H9 (cell line): Measurements from ENCODE around the gene COX5B. TPM values are rescaled to one million over a fixed set of nuclear protein-coding genes. Genes with fewer than 3 reads are reported as not detected.
A peak's percentile ranks its signal among the peaks of the same experiment; 100 is the strongest.

ENCODE experiments used
- DNase-seq: peaks from one replicate; pipeline ENCODE4 v3.0.0-alpha.2; 2017
- H2AFZ ChIP-seq: one replicate; pipeline ENCODE4 v1.6.1; 2013; ENCODE audit warnings: mild to moderate bottlenecking, low read length, control low read depth, moderate library complexity
- H2AK5ac ChIP-seq: 2 replicates; pipeline ENCODE4 v1.6.1; 2013; ENCODE audit warnings: low read length, control low read depth, mixed read lengths; ENCODE audit not compliant: insufficient read length
- H2BK120ac ChIP-seq: one replicate; pipeline ENCODE4 v1.6.1; 2013; ENCODE audit warnings: low read depth, mild to moderate bottlenecking, low read length, control low read depth, inconsistent platforms; ENCODE audit not compliant: poor library complexity, severe bottlenecking
- H2BK12ac ChIP-seq: 2 replicates; pipeline ENCODE4 v1.6.1; 2013; ENCODE audit warnings: low read length, control low read depth, mixed read lengths, low read depth; ENCODE audit not compliant: insufficient read length
- H2BK15ac ChIP-seq: 2 replicates; pipeline ENCODE4 v1.6.1; 2013; ENCODE audit warnings: low read depth, low read length, control low read depth
- H2BK20ac ChIP-seq: one replicate; pipeline ENCODE4 v1.6.1; 2013; ENCODE audit warnings: low read depth, mild to moderate bottlenecking, low read length, control low read depth, inconsistent platforms; ENCODE audit not compliant: poor library complexity, severe bottlenecking
- H2BK5ac ChIP-seq: 2 replicates; pipeline ENCODE4 v1.6.1; 2013; ENCODE audit warnings: low read length, control low read depth, mixed read lengths; ENCODE audit not compliant: insufficient read length
- H3K14ac ChIP-seq: 2 replicates; pipeline ENCODE4 v1.6.1; 2013; ENCODE audit warnings: low read length, control low read depth; ENCODE audit not compliant: insufficient read depth
- H3K18ac ChIP-seq: 2 replicates; pipeline ENCODE4 v1.6.1; 2013; ENCODE audit warnings: low read depth, mild to moderate bottlenecking, mixed read lengths, low read length, control low read depth; ENCODE audit not compliant: insufficient read length
- H3K23ac ChIP-seq: 2 replicates; pipeline ENCODE4 v1.6.1; 2013; ENCODE audit warnings: low read length, control low read depth, mixed read lengths, low read depth; ENCODE audit not compliant: insufficient read length
- H3K23me2 ChIP-seq: 2 replicates; pipeline ENCODE4 v1.6.1; 2013; ENCODE audit warnings: low read depth, mild to moderate bottlenecking, mixed read lengths, low read length, control low read depth; ENCODE audit not compliant: insufficient read length, poor library complexity, severe bottlenecking
- H3K27ac ChIP-seq: 2 replicates; pipeline ENCODE4 v1.5.1; 2013; ENCODE audit warnings: low read length, control low read depth, mixed read lengths, low read depth; ENCODE audit not compliant: insufficient read length
- H3K27me3 ChIP-seq: 2 replicates; pipeline ENCODE4 v1.6.1; 2013; ENCODE audit warnings: low read length, control low read depth, inconsistent platforms; ENCODE audit not compliant: insufficient read depth
- H3K4ac ChIP-seq: 2 replicates; pipeline ENCODE4 v1.6.1; 2013; ENCODE audit warnings: low read depth, mild to moderate bottlenecking, control low read depth, inconsistent platforms, low read length, moderate library complexity
- H3K4me1 ChIP-seq: 2 replicates; pipeline ENCODE4 v1.6.1; 2013; ENCODE audit warnings: low read length, control low read depth, inconsistent platforms; ENCODE audit not compliant: insufficient read depth
- H3K4me2 ChIP-seq: 2 replicates; pipeline ENCODE4 v1.6.1; 2013; ENCODE audit warnings: low read length, control low read depth, mixed read lengths; ENCODE audit not compliant: insufficient read length, insufficient read depth
- H3K56ac ChIP-seq: 2 replicates; pipeline ENCODE4 v1.6.1; 2013; ENCODE audit warnings: low read depth, mild to moderate bottlenecking, mixed read lengths, low read length, control low read depth; ENCODE audit not compliant: insufficient read length
- H3K79me1 ChIP-seq: 2 replicates; pipeline ENCODE4 v1.6.1; 2013; ENCODE audit warnings: low read depth, mild to moderate bottlenecking, moderate library complexity, low read length, control low read depth, inconsistent platforms; ENCODE audit not compliant: insufficient read depth, poor library complexity, severe bottlenecking
- H3K79me2 ChIP-seq: 2 replicates; pipeline ENCODE4 v1.6.1; 2013; ENCODE audit warnings: low read length, control low read depth, inconsistent platforms; ENCODE audit not compliant: insufficient read depth
- H3K9ac ChIP-seq: 2 replicates; pipeline ENCODE4 v1.6.1; 2013; ENCODE audit warnings: low read length, control low read depth, mixed read lengths; ENCODE audit not compliant: insufficient read length; ENCODE audit errors: extremely low read depth
- H3K9me3 ChIP-seq: one replicate; pipeline ENCODE4 v1.6.1; 2013; ENCODE audit warnings: low read depth, low read length, inconsistent platforms; ENCODE audit not compliant: control insufficient read depth
- H3T11ph ChIP-seq: one replicate; pipeline ENCODE4 v1.6.1; 2013; ENCODE audit warnings: mild to moderate bottlenecking, low read length, control low read depth, inconsistent platforms
- H4K20me1 ChIP-seq: one replicate; pipeline ENCODE4 v1.6.1; 2013; ENCODE audit not compliant: control insufficient read depth, insufficient read length, insufficient read depth
- H4K5ac ChIP-seq: 2 replicates; pipeline ENCODE4 v1.6.1; 2013; ENCODE audit warnings: low read depth, mild to moderate bottlenecking, mixed read lengths, low read length, control low read depth; ENCODE audit not compliant: insufficient read length
- H4K8ac ChIP-seq: replicated peaks from 2 replicates; pipeline ENCODE4 v1.6.1; 2013; ENCODE audit warnings: low read length, control low read depth, mixed read lengths, low read depth; ENCODE audit not compliant: insufficient read length
- H4K91ac ChIP-seq: 2 replicates; pipeline ENCODE4 v1.6.1; 2013; ENCODE audit warnings: low read depth, mild to moderate bottlenecking, moderate library complexity, mixed read lengths, low read length, control low read depth; ENCODE audit not compliant: insufficient read length
- H3K27ac Mint-ChIP-seq, 3 experiments: 2 replicates in 2 of 3; 3 replicates in 1 of 3; pipeline ENCODE4 v1.8.0; 2020 to 2021; ENCODE audit warnings: mixed read lengths in 3 of 3, mild to moderate bottlenecking in 1 of 3, moderate library complexity in 1 of 3
- H3K27me3 Mint-ChIP-seq: 2 replicates; pipeline ENCODE4 v1.8.0; 2021; ENCODE audit warnings: low read depth, mild to moderate bottlenecking, moderate library complexity, mixed read lengths
- H3K36me3 Mint-ChIP-seq, 3 experiments: 2 replicates in 2 of 3; 3 replicates in 1 of 3; pipeline ENCODE4 v1.8.0; 2020 to 2021; ENCODE audit warnings: low read depth in 3 of 3, mixed read lengths in 3 of 3; ENCODE audit not compliant: insufficient read depth in 1 of 3
- H3K4me1 Mint-ChIP-seq, 2 experiments: 2 replicates each; pipeline ENCODE4 v1.8.0; 2020; ENCODE audit warnings: mixed read lengths in 2 of 2
- H3K4me3 Mint-ChIP-seq, 2 experiments: 2 replicates in 1 of 2; 3 replicates in 1 of 2; pipeline ENCODE4 v1.8.0; 2020 to 2021; ENCODE audit warnings: mild to moderate bottlenecking in 2 of 2, mixed read lengths in 2 of 2, moderate library complexity in 1 of 2
- H3K9me3 Mint-ChIP-seq, 2 experiments: 2 replicates in 1 of 2; 3 replicates in 1 of 2; pipeline ENCODE4 v1.8.0; 2020; ENCODE audit warnings: mild to moderate bottlenecking in 2 of 2, mixed read lengths in 2 of 2, moderate library complexity in 1 of 2
- CTCF ChIP-seq: fragments of 200-600 bp; sonication (generic); conservative IDR thresholded peaks from 3 replicates; pipeline ENCODE4 v1.8.0; 2021; ENCODE audit warnings: antibody characterized with exemption, mild to moderate bottlenecking
- WGBS: extraction: QIAGEN DNeasy Blood & Tissue Kit; methylation state at CpG from one replicate; pipeline ENCODE4 v1.1.7; 2013; ENCODE audit warnings: missing lambda C conversion rate, low lambda C conversion rate, mixed read lengths; ENCODE audit not compliant: insufficient read length; ENCODE audit errors: extremely low coverage; 5-methylcytosine and 5-hydroxymethylcytosine counted together
- total RNA-seq: library from RNA; stranded (reverse); gene quantifications from 2 replicates; pipeline ENCODE4 v1.2.1, GENCODE V29; 2021

Gene COX5B
- total RNA-seq, 1 experiment from 2014 or later, result 237 TPM

GRCh38 chr2:97654791-97655190 lies 8.9 kb downstream of the COX5B start:
- no peaks in the 10 kb centered on the region for H3K79me1 ChIP-seq
- Mint-ChIP-seq H3K4me3 (no peak overlapping the region), H3K27ac (peak overlapping the region in 2 of 3 experiments; percentile 22 to 34; a peak in 2 of 7 replicates), H3K4me1 (no peaks in the 10 kb centered on the region), H3K9me3 (peaks cover 3 to 8% of the 10 kb centered on the region in 2 experiments; a peak in 4 of 5 replicates), H3K36me3 (peaks cover 38 to 56% (median 53%) of the 10 kb centered on the region in 3 experiments), H3K27me3 (peaks cover 1% of the 10 kb centered on the region; the same call in 1 of the 2 replicates)
- H3K56ac ChIP-seq, result no peak overlapping the region
- TF ChIP-seq CTCF, result no peak
- no peak overlapping the region for H2AK5ac ChIP-seq
- no peaks in the 10 kb centered on the region for H3K79me2 ChIP-seq
- no peak overlapping the region for H3K18ac ChIP-seq
- H3T11ph ChIP-seq, result no peak overlapping the region
- H2BK15ac ChIP-seq, result no peak overlapping the region
- H3K27ac ChIP-seq, result no peak overlapping the region
- no peak overlapping the region for H3K14ac ChIP-seq
- H3K27me3 ChIP-seq, result no peaks in the 10 kb centered on the region
- H3K4me2 ChIP-seq, result no peak overlapping the region
- no peaks in the 10 kb centered on the region for H4K20me1 ChIP-seq
- no peaks in the 10 kb centered on the region for H3K23me2 ChIP-seq
- no peak overlapping the region for H2BK12ac ChIP-seq
- no peak overlapping the region for H2AFZ ChIP-seq
- H4K8ac ChIP-seq, result no peak overlapping the region
- H3K23ac ChIP-seq, result no peak overlapping the region
- no peak overlapping the region for H3K4ac ChIP-seq
- H4K91ac ChIP-seq, result no peak overlapping the region
- no peak overlapping the region for H2BK20ac ChIP-seq
- H3K9ac ChIP-seq, result no peak overlapping the region
- no CpG with 5 or more reads among the region's 2 CpGs for WGBS
- no peak overlapping the region for H4K5ac ChIP-seq
- H2BK120ac ChIP-seq, result no peak overlapping the region
- peaks cover 9% of the 10 kb centered on the region for H3K9me3 ChIP-seq
- H2BK5ac ChIP-seq, result no peak overlapping the region
- DNase-seq, result no peak
- no peaks in the 10 kb centered on the region for H3K4me1 ChIP-seq
